Ascending aorta (tissue), 2 donors: ENCODE data around the gene PDLIM1. TPM values are rescaled to one million over a fixed set of nuclear protein-coding genes. Genes with fewer than 3 reads are reported as not detected.

ENCODE experiments used
- DNase-seq, 2 donors: peaks; one replicate each; pipeline ENCODE4 v3.0.0-alpha.2; 2019; ENCODE audit warnings: low spot score in 2 of 2
- H3K27ac ChIP-seq, 2 donors: fragments of 200-600 bp; sonication (generic); one replicate each; pipeline ENCODE4 v1.5.1; 2016 to 2017; ENCODE audit warnings: mild to moderate bottlenecking in 1 of 2
- H3K27me3 ChIP-seq: fragments of 200-600 bp; sonication (generic); one replicate; pipeline ENCODE4 v1.5.1; 2017
- H3K36me3 ChIP-seq, 2 donors: fragments of 200-600 bp; sonication (generic); one replicate each; pipeline ENCODE4 v1.5.1; 2016
- H3K4me1 ChIP-seq, 2 donors: fragments of 200-600 bp; sonication (generic); one replicate each; pipeline ENCODE4 v1.5.1; 2016 to 2017; ENCODE audit warnings: mild to moderate bottlenecking in 1 of 2
- H3K4me3 ChIP-seq, 2 donors: fragments of 200-600 bp; sonication (generic); one replicate each; pipeline ENCODE4 v1.5.1; 2016 to 2017; ENCODE audit warnings: mild to moderate bottlenecking in 1 of 2
- H3K9me3 ChIP-seq, 2 donors: fragments of 200-600 bp; sonication (generic); one replicate each; pipeline ENCODE4 v1.5.1; 2016
- intact Hi-C: fragments of 100-400 bp; cut with DNase I; formaldehyde crosslinking; loops from one replicate; pipeline ENCODE4 v1.15.1; 2023
- total RNA-seq: library from RNA; depleted of rRNA; stranded (reverse); fragments of >200 nt; gene quantifications from one replicate; pipeline ENCODE4 v1.1.0, GENCODE V29; 2016
- TF ChIP-seq, protein P1 (sequence below), 3 experiments: fragments of 200-600 bp in 2 of 3; fragments of 450-650 bp in 1 of 3; sonication (generic) in 2 of 3; IDR thresholded peaks; one replicate each; pipeline ENCODE4 v1.5.1; 2016 to 2019; ENCODE audit warnings: antibody characterized with exemption in 3 of 3, mild to moderate bottlenecking in 1 of 3, moderate library complexity in 1 of 3

PDLIM1 gene
- total RNA-seq, 1 donor from 2014 or later, result 191 TPM

DNA sequence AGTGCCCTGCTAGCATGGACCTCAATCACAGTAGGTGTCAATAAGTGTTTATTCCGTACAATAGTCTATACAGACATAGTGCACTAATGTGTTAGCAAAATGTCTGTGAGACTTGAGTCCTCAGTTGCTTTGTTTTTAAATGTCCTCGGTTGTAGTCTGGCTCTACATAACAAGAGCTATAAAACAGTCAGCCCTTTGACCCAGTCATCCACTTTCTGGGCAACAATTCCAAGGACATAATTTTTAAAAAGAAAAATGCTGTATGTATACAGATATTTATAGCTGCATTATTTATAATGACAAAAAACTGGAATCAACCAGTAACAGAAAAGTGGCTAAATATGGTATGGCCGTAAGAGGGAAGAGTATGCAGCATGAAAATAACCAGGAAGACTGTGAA lies 2.8 kb upstream of the PDLIM1 start:
- peaks cover 0 to 13% of the 10 kb centered on the region in 2 donors for H3K4me1 ChIP-seq
- no peak overlapping the region for H3K27ac ChIP-seq
- no peaks in the 10 kb centered on the region for H3K27me3 ChIP-seq
- no peaks in the 10 kb centered on the region for H3K36me3 ChIP-seq
- DNase-seq, result no peak
- TF ChIP-seq, protein P1, sequence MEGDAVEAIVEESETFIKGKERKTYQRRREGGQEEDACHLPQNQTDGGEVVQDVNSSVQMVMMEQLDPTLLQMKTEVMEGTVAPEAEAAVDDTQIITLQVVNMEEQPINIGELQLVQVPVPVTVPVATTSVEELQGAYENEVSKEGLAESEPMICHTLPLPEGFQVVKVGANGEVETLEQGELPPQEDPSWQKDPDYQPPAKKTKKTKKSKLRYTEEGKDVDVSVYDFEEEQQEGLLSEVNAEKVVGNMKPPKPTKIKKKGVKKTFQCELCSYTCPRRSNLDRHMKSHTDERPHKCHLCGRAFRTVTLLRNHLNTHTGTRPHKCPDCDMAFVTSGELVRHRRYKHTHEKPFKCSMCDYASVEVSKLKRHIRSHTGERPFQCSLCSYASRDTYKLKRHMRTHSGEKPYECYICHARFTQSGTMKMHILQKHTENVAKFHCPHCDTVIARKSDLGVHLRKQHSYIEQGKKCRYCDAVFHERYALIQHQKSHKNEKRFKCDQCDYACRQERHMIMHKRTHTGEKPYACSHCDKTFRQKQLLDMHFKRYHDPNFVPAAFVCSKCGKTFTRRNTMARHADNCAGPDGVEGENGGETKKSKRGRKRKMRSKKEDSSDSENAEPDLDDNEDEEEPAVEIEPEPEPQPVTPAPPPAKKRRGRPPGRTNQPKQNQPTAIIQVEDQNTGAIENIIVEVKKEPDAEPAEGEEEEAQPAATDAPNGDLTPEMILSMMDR (IDR thresholded peaks at IDR 0.05), result no peak
- H3K4me3 ChIP-seq, result no peak overlapping the region
- intact Hi-C loops, result no loop called here
- H3K9me3 ChIP-seq, result no peaks in the 10 kb centered on the region

DNA sequence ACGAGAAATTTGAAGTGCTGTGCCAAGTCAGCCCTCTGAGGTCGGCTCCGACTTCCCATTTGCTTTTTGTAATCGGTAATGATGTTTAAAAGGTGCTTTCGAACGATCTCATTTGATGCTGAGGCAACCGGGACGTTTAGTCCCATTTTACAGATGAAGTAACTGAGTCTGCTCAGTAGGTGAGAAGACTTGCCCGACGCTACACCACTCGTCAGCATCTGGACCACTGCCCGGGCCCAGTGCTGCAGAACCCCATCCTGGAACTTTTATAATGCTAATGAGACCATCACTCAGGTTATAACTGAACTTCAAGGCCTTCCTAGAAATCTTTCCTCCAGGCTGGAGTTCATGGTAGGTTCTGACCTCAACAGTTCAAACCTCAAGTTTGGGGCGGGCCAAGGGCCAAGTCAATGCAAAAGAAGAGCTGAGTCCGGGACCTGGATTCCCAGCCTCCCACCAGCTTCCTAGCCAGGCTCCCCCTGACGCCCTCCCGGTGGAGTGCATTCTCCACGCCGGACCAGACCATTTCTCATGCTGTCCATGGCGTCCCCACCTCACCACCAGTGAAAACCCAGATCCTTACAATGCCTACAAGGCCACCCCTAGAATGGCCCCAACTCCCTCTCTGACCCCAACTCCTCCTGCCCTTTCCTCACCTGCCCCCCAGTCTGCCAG lies 699 bp upstream of the PDLIM1 start:
- H3K4me1 ChIP-seq, result peaks cover 8 to 27% of the 10 kb centered on the region in 2 donors
- no peaks in the 10 kb centered on the region for H3K9me3 ChIP-seq
- peak overlapping the region; percentile 98 to 99 for H3K4me3 ChIP-seq
- DNase-seq, result no peak
- intact Hi-C loops, result loop anchor here (1.0 to 2.0 kb wide), 3 partner anchors 15 to 44 kb away; no protein-coding TSS in a partner anchor
- H3K36me3 ChIP-seq, result no peaks in the 10 kb centered on the region
- TF ChIP-seq, protein P1 (IDR thresholded peaks at IDR 0.05), result no peak
- H3K27me3 ChIP-seq, result no peaks in the 10 kb centered on the region
- H3K27ac ChIP-seq, result peak overlapping the region; percentile 88 to 89

DNA sequence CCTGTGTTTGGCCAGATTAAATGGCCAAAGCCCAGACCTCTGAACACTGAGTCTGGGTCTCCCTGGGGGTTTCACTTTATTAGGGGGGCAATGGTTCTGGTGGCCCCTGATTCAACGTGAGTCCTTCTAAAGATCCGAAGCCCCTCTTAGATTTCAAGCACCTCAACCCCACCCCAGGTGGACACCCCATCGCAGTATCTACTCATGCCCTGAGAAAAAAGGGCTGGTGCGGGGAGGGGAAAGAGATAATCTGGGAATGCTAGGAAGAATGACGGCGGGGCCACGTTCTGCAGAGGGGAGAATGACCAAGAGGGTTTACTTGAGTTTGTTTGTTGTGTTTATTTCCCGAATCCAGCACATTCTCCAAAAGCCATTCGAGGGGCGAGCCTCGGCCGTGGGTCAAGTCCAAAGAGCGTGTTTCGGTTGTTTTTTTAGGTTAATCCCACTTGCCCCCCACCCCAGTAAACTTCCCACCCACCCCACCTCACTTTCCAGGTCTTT lies 832 bp downstream of the PDLIM1 start:
- no peaks in the 10 kb centered on the region for H3K27me3 ChIP-seq
- H3K27ac ChIP-seq, result peak overlapping the region; percentile 88 to 89
- TF ChIP-seq, protein P1 (IDR thresholded peaks at IDR 0.05), result no peak
- DNase-seq, result no peak
- peak overlapping the region; percentile 98 to 99 for H3K4me3 ChIP-seq
- no peaks in the 10 kb centered on the region for H3K9me3 ChIP-seq
- peaks cover 8 to 36% of the 10 kb centered on the region in 2 donors for H3K4me1 ChIP-seq
- intact Hi-C loops, result loop anchor here (2.0 kb wide), 2 partner anchors 17 kb away; no protein-coding TSS in a partner anchor
- H3K36me3 ChIP-seq, result no peaks in the 10 kb centered on the region

DNA sequence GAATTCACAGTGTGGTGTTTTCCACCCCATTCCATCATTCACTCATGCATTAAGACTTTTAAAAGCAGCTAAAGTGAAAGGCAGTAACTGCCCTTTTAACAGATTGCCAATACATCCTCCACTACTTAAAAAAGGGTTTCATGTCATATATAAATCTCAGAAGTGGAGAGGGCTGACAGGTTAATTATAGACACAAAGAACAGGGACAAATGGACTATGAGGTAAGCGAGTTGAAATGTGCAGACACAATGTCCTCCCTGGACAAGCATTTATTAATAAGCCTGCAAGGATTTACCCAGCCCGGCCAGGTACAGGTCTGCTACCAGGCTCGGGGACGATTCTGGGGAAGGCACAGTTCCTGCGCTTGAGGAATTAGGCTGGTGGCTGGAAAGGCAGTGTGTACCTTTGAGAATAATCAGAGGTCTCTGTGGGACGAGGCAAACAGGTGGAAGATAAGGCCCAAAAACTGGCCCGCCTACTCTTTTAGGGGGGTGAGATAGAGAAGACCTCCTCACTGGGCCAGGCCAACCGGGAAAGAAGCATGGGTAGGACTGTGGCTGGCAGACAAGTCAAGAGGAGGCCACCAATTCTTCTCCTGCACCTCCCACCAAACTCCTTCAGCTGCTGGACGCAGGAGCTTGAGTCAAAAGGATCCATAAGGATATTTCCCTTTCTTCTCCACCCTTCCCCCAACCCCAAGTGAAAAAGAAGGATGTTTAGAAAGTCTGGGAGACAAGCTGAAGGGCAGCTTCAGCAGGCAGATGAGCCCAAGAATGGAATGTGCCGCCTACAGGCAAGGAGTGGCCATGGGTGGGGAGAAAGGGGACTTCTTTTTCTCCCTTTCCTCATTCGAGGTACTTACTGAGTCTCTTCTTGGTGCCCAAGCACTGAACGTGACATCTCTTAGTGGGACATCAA lies 1.5 kb downstream of the PDLIM1 start:
- intact Hi-C loops, result no loop called here
- Histone ChIP-seq H3K27me3 (no peaks in the 10 kb centered on the region), H3K4me3 (peak overlapping the region; percentile 98 to 99), H3K4me1 (peaks cover 8 to 38% of the 10 kb centered on the region in 2 donors), H3K27ac (peak overlapping the region; percentile 88 to 89), H3K9me3 (no peaks in the 10 kb centered on the region), H3K36me3 (no peaks in the 10 kb centered on the region)
- DNase-seq, result no peak
- TF ChIP-seq, protein P1 (IDR thresholded peaks at IDR 0.05), result no peak

DNA sequence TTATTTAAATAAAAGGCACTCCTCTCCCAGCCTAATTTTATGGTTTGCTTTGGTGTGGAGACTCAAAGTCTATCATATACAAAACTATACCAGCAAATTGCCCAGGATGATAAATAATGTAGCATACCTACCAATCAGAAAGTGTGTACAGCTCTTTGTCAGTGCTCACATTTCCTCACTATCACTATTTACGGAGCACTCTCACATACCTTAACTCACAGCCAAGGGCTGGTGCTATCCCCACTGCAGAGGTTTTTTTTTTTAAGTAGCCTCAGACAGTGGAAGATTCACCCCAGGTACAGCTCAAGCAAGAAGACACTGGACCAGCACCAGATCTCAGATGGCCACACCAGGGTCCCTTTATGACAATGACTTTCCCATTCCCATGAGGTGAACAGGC lies 2.5 kb downstream of the PDLIM1 start:
- H3K9me3 ChIP-seq, result no peaks in the 10 kb centered on the region
- intact Hi-C loops, result no loop called here
- no peaks in the 10 kb centered on the region for H3K27me3 ChIP-seq
- no peaks in the 10 kb centered on the region for H3K36me3 ChIP-seq
- H3K27ac ChIP-seq, result peak overlapping the region; percentile 88 to 89
- no peak for DNase-seq
- H3K4me1 ChIP-seq, result peaks cover 8 to 38% of the 10 kb centered on the region in 2 donors
- TF ChIP-seq, protein P1 (IDR thresholded peaks at IDR 0.05), result no peak
- H3K4me3 ChIP-seq, result peak overlapping the region; percentile 98 to 99
